ENCODE data around the gene HTR2A. TPM values are rescaled to one million over a fixed set of nuclear protein-coding genes. Genes with fewer than 3 reads are reported as not detected.

Gene HTR2A
- total RNA-seq, 1 experiment from 2014 or later = not detected

DNA sequence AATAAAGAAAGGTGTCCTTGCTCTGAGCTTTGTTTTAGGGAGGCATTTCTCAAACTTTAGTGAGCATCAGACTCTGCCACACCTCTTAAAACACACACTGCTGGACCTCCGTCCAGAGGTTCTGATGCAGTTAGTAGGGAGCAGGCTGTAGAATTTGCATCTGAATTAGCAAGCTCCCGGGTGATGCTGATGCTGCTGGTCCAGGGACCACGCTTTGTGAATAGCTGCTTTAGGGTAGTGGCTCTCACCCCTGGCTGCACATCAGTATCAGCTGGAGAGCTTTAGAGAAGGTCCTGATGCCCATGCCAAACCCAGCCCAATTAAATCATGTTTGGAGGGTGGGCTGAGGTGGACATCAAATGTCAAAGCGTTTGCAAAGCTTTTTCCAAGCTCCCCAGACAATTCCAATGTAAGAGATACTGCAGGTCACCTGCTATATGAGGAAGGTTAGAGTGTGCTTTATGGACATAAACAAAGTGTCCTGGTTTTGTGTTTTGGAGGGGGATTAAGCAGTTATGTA, 3.6 kb downstream of the HTR2A start:
- H3K79me2 ChIP-seq (ENCODE audit: insufficient read depth, low read length) = no peaks in the 10 kb centered on the region
- H3K4me3 ChIP-seq (replicated peaks in 1 of 2; ENCODE audit: low read depth in 1 of 2, low read length in 2 of 2) = no peak overlapping the region
- no peaks in the 10 kb centered on the region for H3K9me2 ChIP-seq (ENCODE audit: insufficient read depth)
- peaks cover 94% of the 10 kb centered on the region for H3K27me3 ChIP-seq (ENCODE audit: insufficient read depth, low read length)
- TF ChIP-seq CEBPB (IDR thresholded peaks at IDR 0.05; ENCODE audit: low read depth) (no peak), SIN3A (IDR thresholded peaks at IDR 0.05; ENCODE audit: low read depth) (no peak), FOSL1 (IDR thresholded peaks at IDR 0.05; ENCODE audit: low read depth) (no peak), TCF7L2 (IDR thresholded peaks at IDR 0.05; ENCODE audit: borderline replicate concordance, extremely low read depth, insufficient read depth, insufficient read length) (no peak)
- TF ChIP-seq, protein P1, sequence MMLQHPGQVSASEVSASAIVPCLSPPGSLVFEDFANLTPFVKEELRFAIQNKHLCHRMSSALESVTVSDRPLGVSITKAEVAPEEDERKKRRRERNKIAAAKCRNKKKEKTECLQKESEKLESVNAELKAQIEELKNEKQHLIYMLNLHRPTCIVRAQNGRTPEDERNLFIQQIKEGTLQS (IDR thresholded peaks at IDR 0.05) = no peak
- TF ChIP-seq, protein P2, sequence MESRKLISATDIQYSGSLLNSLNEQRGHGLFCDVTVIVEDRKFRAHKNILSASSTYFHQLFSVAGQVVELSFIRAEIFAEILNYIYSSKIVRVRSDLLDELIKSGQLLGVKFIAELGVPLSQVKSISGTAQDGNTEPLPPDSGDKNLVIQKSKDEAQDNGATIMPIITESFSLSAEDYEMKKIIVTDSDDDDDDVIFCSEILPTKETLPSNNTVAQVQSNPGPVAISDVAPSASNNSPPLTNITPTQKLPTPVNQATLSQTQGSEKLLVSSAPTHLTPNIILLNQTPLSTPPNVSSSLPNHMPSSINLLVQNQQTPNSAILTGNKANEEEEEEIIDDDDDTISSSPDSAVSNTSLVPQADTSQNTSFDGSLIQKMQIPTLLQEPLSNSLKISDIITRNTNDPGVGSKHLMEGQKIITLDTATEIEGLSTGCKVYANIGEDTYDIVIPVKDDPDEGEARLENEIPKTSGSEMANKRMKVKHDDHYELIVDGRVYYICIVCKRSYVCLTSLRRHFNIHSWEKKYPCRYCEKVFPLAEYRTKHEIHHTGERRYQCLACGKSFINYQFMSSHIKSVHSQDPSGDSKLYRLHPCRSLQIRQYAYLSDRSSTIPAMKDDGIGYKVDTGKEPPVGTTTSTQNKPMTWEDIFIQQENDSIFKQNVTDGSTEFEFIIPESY (IDR thresholded peaks at IDR 0.05; ENCODE audit: extremely low read depth, insufficient replicate concordance, low read length) = no peak
- ChIA-PET RAD21 (ENCODE audit: low non-redundant PET in 1 of 2, low total read pairs in 2 of 2, uncharacterized antibody in 2 of 2, unreplicated experiment in 2 of 2) (no interaction called here), CTCF (interaction anchor here (0.8 to 1.8 kb wide), 5 partner anchors 9 to 103 kb away, joined by 3 to 4 read pairs (median 4); no protein-coding TSS in a partner anchor), POLR2A (no interaction called here)
- DNase-seq (ENCODE audit: low read depth, low spot score) = no peak
- no peaks in the 10 kb centered on the region for H4K20me1 ChIP-seq (ENCODE audit: insufficient read depth)
- H2AFZ ChIP-seq (ENCODE audit: low read depth, low read length, poor library complexity, severe bottlenecking) = no peak overlapping the region
- H3K4me2 ChIP-seq (ENCODE audit: low read length) = no peak overlapping the region
- H3K9ac ChIP-seq (ENCODE audit: low read length) = no peak overlapping the region
- H3K27ac ChIP-seq (ENCODE audit: low read depth, low read length) = no peak overlapping the region
- no peaks in the 10 kb centered on the region for H3K4me1 ChIP-seq (ENCODE audit: control insufficient read depth in 1 of 2, insufficient read depth in 2 of 2, low read length in 2 of 2)
- intact Hi-C loops (cut with micrococcal nuclease) = loop anchor here (10.0 kb wide), 2 partner anchors 702 to 882 kb away; no protein-coding TSS in a partner anchor
- no TSS peak for BruUV-seq (replicated peaks)
- no peaks in the 10 kb centered on the region for H3K9me3 ChIP-seq (ENCODE audit: control insufficient read depth in 1 of 2, insufficient read depth in 1 of 2, low read depth in 1 of 2, low read length in 2 of 2)
- ATAC-seq = no peak
- no peaks in the 10 kb centered on the region for H3K36me3 ChIP-seq (ENCODE audit: control insufficient read depth in 1 of 2, insufficient read depth in 2 of 2, low read length in 2 of 2)

DNA sequence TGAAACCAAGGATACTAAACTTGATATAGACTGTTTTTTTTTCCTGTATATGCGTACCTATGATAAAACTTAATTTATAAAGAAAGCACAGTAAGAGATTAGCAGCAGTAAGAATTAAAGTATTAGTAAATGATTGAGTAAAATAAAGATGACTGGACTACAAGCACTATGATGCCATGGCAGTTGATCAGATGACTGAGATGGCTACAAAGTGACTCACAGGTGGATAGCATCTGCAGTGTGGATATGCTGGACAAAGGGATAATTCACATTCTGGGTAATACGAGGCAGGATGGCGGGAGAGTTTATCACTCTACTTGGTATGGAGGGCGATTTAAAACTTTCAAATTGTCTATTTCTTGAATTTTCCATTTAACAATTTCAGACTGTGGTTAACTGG, 11.8 kb downstream of the HTR2A start:
- ATAC-seq (no peak), DNase-seq (ENCODE audit: low read depth, low spot score) (no peak)
- intact Hi-C loops (cut with micrococcal nuclease) = no loop called here
- H3K4me2 ChIP-seq (ENCODE audit: low read length) = no peak overlapping the region
- H2AFZ ChIP-seq (ENCODE audit: low read depth, low read length, poor library complexity, severe bottlenecking) = no peak overlapping the region
- RAD21 ChIA-PET (ENCODE audit: low non-redundant PET in 1 of 2, low total read pairs in 2 of 2, uncharacterized antibody in 2 of 2, unreplicated experiment in 2 of 2) = no interaction called here
- no peaks in the 10 kb centered on the region for H3K9me2 ChIP-seq (ENCODE audit: insufficient read depth)
- H3K79me2 ChIP-seq (ENCODE audit: insufficient read depth, low read length) = no peaks in the 10 kb centered on the region
- H3K9ac ChIP-seq (ENCODE audit: low read length) = no peak overlapping the region
- TF ChIP-seq CBX3 (IDR thresholded peaks at IDR 0.05; ENCODE audit: low read depth) (no peak), EZH2 (IDR thresholded peaks at IDR 0.05) (no peak)
- no peaks in the 10 kb centered on the region for H3K4me1 ChIP-seq (ENCODE audit: control insufficient read depth in 1 of 2, insufficient read depth in 2 of 2, low read length in 2 of 2)
- no peak overlapping the region for H3K4me3 ChIP-seq (replicated peaks in 1 of 2; ENCODE audit: low read depth in 1 of 2, low read length in 2 of 2)
- peaks cover 68% of the 10 kb centered on the region for H3K27me3 ChIP-seq (ENCODE audit: insufficient read depth, low read length)
- POLR2A ChIA-PET = no interaction called here
- no peaks in the 10 kb centered on the region for H4K20me1 ChIP-seq (ENCODE audit: insufficient read depth)
- no TSS peak for BruUV-seq (replicated peaks)
- H3K9me3 ChIP-seq (ENCODE audit: control insufficient read depth in 1 of 2, insufficient read depth in 1 of 2, low read depth in 1 of 2, low read length in 2 of 2) = no peaks in the 10 kb centered on the region
- no peak overlapping the region for H3K27ac ChIP-seq (ENCODE audit: low read depth, low read length)
- H3K36me3 ChIP-seq (ENCODE audit: control insufficient read depth in 1 of 2, insufficient read depth in 2 of 2, low read length in 2 of 2) = no peaks in the 10 kb centered on the region
- CTCF ChIA-PET = interaction anchor here (2.3 kb wide), 1 partner anchor 10 kb away, joined by 6 read pairs; no protein-coding TSS in a partner anchor
